Measurements from ENCODE around the gene CLNK.
A peak's percentile ranks its signal among the peaks of the same experiment; 100 is the strongest.
"Not testable (repeated sequence)": the region's sequence is repeated elsewhere in the genome, so short reads cannot be mapped to it uniquely, and the experiment has no call there.

Gene CLNK

DNA sequence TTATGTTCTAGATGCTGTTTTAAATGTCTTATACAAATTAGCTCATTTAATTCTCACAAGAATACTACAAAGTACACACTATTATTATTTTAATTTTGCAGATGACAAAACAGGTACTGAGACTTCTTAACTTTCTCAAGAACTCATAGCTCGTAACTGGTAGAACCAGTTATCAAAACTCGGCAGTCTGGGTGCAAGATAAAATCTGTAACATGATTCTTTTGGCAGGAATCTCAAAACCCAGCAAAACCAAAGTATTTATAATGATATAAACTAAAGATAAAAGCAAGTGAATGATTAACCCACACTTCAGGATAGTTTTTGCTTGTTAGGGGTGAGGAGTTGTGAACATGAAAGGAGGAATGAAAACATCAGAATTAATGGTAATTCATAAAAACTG, 27.6 kb downstream of the CLNK start:
- DNase-seq = no peak

DNA sequence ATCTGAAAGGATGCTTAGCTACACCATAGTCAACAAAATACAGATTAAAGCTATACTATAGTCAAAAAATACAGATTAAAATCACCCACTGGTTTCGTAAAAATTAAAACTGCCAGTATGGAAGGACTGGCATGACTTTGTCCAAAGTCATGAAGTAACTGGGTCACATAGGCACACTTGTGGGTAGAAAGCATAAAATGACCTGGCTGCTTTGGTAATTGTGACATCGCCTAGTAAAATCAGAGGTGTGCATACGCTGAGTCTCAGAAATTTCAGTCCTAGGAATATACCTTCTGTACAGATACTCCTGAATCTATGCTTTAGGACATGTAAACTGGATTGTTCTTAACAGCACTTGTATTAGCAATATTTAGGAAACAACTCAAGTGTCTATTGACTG, 28.1 kb downstream of the CLNK start:
- DNase-seq = no peak

DNA sequence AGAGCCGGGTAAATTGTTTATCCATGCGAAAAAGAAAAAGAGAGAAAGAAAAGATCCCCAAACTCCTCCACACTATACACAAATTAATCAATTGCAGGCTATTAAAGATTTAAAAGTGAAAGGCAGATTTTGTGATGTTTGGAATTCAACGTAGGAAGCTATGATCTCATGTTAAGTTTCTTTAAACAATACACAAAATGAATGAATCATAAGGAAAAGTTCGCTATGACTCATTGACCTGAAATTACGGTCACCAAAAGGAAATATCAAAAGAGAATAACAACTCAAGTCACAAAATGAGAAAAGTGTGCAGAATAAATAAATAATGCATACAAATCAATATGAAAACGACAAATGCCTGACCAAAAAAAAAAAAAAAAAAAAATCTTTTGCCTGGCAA, 28.6 kb downstream of the CLNK start:
- DNase-seq = no peak

DNA sequence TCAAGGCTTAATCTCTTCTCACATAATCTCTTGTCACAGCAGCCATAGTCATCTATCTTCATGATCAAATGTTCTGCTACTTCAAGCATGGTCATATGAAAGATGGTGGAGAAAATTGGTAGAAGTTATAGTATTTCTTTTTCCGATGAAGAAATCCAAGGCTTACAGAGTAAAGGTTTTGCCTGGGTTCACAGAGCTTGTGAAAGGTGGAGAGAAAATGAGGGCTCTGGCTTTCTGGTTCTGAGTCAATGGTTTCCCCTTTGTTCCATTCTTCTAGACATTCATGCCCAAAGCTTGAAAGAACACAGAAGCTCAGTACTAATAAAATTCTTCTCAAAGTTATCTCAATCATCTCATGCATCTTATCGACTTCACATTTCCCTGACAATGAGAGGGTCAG, 36.1 kb downstream of the CLNK start:
- no peak for DNase-seq

DNA sequence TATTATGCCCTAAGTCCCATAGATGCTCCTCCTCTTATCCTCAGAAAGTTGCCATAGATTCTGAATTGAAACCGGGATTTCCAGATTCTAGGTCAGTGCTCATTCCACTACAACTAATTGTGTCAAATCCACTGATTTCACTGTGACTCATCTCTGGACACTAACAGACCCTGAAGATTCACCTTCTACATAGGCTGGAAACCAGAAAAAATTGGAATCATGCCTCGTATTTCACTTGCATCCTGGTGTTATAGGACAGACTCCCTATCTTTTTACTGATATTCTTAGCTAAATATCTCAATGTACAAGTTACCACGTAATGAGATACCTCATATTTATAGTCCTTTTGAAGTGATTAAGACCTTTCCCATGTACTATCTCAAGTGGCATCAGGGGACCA, 36.7 kb downstream of the CLNK start:
- no peak for DNase-seq

DNA sequence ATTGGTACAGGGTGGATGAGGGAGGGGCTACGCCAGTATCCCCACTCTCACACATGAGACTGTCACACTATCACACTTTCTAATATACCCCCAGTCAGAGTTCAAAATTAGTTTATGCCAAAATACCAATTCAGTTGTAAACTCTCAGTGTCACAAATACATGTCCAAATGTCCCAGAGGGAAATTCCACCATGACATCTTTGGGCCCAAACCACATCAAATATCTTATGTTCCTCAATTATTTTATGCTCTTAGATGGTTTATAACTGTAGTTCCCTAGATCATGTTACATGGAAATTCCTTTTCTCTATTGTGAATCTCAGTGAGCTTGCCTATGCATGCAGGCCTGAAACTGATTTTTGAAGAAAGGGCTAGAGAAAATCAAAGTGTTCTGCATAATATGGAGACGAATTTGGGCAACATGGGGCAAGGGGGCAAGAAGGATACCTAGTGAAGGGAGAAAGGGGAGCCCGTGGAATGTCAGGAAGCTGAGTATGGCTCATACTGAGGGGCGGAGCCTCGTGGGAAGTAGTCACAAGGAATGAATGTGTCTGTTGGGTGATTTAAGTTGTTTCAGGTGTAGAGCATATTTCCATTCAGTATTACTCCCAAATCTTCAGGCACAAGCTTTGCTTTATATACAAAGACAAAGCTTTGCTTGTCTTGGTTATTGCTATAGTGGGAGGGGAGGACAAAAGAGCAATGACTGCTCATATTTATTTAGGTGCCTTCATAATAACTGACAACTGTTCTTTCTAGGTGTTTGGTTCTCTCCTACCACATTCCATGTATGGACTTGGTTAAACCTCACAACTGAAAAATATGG, 40.8 kb downstream of the CLNK start:
- no peak for DNase-seq

DNA sequence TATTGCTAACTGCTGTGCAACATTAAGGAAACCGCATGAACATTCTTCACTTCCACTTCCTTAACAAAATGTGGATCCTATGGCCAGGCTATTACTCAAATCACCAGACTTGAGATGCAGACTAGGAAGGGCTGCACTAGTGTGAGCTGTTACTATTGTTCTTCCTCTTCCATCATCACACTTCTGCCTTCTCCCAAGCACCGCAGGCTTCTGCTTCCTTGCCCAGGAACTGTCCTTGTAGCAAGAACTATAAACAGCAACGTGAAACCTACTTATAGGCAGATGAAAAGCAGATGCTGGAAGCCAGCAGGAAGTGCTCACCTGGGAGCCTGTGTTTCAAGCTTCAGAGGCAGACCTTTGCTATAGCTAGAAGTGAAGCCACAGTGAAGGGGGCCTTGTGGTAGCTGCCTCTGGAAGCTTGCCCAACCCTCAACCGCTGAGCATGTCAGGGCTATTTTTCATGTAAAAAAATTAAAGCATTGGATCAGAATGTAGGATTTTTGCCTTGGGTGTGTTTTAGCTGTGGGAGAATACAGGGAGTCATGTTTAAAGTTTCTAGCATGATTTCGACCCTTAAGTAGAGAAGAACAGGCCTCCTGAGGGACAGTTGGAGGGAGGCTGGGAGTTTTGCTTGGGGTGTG, 43.9 kb downstream of the CLNK start:
- no peak for DNase-seq

DNA sequence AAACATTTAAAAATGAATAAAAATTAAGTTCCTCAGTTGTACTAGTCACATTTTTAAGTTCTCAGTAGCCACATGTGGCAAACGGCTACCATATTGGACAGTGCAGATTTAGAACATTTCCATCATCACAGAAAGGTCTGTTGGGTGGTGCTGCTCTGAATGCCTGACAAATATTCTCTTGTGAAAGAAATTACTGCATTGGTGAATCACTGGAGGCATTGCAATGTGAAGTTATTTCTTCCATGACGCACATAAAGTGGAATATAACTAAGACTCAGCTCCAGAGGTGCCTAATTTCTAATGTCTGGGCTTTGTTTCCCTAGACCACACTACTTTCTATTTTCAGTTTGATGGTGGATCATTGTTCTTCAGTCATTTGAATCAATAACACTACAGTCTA, 44.9 kb downstream of the CLNK start:
- DNase-seq = no peak

DNA sequence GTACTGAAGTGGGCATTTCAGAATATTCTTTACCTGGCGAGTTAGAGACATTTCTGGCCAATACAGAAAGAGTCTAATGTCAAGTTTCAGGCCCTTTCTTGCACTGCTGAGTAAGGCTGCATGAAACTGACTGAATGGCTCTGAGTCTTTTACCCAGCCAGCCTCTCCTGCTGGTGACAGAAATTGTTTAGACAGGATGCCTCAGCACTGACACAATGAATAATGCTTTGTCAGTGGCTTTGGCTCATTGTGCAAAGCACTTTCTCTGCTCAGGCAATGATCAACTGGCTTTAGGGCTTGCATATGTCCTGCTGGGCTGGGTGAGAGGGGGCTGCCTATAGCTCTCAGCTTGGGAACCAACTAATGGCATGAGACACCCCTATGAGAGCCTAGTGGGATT, 45.5 kb downstream of the CLNK start:
- no peak for DNase-seq

DNA sequence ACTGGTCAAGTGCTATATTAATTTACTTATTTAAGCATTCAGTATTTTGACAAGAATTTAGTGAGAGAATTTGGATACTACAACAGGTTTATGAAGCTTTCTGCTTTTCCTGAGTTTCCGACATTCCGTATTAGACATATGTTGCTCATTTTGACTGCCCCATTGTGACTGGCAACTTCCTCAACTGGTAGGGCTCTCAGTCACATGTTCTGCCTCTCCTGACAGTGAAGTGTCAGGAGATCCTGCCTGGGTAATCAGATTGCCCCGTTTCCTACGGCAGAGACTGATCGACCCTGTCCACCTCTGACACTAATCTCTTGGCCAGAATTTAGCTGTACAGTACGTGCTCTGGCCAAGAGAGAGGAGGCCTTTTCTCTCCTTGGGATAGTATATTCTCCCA, 49.5 kb downstream of the CLNK start:
- no peak for DNase-seq

DNA sequence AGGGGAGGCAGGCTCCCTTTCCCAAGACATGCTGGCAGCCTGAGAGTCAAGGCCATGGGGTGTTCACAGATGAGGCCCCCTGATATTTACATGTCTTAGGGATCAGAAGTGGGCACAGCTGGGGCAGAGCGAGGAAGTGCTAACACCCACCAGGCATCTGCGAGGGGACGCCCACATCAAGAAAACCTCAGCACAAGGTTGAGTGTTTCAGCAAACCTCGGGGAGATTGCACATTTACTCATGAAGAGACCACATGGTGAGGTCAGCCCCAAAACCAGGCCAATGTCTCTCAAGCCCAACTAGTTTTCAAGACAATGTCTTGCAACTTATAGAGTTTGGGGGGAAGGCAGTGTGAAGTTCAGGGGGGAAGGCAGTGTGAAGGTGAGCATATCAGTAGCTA, 55.2 kb downstream of the CLNK start:
- DNase-seq = no peak

DNA sequence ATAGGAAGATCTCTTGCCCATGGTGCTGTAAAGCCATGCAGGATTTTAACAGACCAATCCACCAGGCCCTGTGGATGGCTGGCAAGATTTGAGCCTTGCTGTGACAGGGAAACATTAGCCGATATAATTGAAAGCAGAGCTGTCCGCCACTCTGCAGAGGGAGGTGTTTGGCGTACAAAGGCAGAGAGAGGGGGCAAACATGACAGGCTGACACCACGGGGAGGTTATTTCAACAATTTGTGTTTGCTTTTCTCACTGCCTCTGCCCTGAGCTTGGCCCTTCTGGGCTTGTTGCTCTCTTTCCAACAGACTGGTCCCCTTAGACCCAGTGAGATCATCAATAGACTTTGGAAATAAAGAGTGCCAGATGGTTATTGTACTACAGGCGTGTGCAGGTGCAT, 59.4 kb downstream of the CLNK start:
- DNase-seq = no peak

DNA sequence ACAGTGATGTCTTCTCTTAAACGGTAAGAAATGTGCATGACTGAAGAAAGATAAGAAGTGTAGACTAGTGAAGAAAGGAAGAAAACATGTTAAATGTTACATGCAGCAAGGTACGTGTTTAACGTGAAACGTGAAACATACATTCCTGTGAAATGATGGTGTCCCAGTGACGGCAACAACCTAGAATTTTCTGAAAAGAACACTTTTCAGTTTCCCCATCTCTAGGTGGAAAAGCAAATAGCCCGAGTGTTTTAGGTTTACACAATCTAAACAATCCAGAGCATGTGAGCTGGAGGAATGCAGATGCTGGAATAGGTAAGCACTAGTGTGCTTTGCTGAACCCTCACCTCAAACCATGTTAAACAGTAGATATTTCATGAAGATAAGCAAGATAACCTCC, 60.7 kb downstream of the CLNK start:
- DNase-seq = no peak

DNA sequence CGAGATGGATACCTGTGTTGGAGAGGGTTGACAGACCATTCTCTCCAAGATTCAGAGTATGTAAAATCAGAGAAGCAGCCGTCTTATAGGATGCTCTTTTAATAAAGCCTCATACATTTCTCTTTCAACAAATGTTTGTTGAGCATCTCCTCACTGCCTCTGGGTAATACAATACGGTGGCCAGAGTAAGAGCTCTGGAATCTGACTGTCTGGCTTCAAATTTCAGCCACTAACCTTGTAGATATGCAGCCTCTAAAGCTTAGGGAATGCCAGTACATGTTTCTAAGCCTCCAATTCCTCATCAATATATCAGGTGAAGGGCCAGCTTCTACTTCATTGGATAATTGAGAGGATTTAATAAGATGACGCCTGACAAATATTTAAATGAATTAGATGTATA, 61.3 kb downstream of the CLNK start:
- no peak for DNase-seq

DNA sequence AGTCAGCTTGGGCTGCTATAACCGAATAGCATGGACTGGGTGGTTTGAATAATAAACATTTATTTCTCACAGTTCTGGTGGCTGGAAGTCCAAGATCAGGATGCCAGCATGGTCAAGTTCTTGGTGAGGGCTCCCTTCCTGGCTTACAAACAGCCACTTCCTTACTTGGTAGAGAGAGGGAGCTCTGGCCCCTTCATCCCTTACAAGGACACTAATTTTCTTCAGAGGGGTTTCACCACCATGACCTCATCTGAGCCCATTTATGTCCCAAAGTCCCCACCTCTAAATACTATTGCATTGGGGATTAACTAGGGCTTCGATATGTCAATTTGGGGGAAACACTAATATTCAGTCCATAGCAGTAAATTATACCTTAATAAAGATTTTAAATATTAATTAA, 61.8 kb downstream of the CLNK start:
- no peak for DNase-seq

DNA sequence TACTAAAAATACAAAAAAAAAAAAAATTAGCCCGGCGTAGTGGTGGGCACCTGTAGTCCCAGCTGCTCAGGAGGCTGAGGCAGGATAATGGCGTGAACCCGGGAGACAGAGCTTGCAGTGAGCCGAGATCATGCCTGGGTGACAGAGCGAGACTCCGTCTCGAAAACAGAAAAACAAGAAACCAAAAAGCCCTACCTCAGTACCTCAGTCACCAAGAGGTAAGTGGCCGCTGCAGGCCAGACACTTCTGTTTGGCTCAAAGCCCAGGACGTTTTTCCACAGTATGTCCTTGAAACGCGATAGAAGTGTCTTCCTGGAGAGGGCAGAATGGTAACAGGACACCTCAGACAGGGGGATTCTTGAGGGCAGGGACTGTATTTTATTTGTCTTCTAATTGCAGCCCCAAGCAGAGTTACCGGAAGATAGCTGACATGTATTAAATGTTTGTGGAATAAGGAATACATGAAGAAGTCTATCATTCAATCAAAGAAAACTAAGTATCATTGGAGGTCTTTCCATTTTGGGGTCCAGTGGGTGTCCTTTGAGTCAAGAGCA, 63.6 kb downstream of the CLNK start:
- no peak for DNase-seq

DNA sequence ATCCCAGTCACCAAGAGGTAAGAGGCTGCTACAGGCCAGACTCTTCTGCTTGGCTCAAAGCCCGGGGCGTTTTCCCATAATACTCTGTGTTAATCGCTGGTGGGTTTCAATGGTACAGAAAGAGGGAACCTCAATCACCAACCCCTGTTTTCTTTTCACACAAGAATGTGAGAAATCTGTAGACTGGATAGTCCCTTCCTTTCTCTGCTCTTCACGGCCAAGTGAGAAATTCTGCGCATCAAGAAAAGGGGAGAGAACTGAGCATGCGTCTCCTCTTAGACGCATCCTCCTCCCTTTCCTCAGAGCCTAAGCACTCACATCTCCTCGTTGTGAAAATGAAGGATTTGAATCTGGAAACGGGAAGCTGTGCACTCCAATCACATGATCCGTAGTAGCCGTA, 64.7 kb downstream of the CLNK start:
- no peak for DNase-seq

DNA sequence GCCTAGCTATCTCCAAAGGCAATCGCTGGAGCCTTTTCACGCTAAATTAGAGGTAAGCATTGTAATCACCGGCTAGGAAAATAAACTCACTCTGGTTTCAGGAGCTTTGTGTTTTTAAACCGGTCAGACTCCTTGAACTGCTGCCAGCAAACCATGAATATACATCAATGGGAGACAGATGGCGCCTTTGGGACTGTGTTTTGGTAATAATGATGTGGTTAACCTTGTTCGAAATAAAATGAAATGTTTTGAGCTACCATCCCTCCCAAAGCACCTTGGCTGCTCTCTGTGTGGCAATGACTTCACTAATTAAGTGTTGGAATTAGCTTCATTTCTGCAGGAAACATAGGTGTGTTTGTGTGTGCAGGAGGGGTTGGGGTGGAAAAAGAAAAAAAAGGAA, 65.3 kb downstream of the CLNK start:
- no peak for DNase-seq

DNA sequence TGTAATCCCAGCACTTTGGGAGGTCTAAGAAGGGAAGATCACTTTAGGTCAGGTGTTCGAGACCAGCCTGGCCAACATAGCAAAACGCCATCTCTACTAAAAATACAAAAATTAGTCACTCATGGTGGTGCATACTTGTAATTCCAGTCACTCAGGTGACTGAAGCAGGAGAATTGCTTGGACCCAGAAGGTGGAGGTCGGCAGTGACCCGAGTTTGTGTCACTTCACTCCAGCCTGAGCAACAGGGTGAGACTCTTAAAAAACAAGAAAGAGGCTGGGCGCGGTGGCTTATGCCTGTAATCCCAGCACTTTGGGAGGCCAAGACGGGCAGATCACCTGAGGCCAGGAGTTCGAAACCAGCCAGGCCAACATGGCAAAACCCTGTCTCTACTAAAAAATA, 69.6 kb downstream of the CLNK start:
- DNase-seq = not testable (repeated sequence)

DNA sequence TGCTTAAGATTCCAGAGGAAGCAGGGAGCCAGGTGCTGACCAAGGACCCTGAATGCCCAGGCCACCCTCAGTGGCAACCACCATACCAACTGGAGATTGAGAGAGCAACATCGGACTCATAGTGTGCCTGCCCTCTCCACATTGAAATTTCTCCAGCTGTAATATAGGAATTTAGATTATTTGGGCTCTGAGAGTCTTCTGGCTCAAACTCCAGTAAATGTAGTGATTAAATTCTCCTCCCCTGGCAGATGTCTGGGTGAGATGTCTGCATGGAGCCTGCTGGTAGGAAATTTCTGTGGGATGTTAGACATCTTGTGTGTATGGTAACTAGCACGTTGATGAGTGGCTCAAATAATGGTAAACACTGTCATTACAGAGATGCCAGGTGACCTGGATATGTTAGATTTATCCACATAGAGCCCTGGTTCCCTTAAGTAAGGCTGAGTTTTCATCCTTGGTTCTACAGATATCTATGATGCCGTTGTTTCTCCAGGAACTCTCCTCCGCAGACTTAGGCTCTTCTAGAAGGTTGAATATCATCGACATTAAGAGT, 70.6 kb downstream of the CLNK start:
- no peak for DNase-seq

DNA sequence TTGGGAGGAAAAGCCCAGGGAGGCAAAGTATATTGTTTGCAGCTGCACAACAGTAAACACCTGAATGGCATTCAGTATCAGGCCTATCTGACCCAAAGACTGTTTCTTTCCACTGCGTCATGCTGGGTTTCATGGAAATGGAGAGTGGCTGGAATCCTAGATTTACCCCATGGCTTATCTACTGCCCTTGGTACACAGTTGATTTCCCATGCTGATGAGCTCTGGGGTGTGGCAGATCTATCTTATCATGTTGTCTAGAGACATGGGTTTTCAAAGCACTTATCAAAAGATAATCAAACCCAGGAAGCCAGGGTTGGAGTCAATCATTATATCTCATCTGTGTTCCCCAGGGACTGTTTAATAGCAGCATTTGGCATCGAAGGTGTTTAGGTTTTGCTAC, 72.1 kb downstream of the CLNK start:
- DNase-seq = no peak

DNA sequence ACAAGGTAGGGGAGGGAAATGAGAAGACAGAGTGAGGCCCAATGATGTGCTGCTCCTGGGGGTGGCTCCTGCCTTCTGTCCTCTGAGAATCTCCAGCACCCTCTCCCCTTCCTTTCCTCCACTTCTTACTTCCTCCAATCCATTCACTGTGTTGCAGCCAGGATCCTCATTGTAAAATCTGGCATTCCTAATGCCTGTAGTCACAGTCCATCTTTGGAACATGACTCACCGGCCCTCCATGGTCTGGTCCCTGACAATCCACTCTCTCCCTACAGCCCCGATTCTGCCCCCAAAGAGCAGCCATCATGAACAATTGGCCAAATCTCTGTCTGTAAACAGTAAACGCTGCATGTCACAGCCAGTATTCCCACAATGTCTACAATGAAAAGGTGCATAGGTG, 72.9 kb downstream of the CLNK start:
- peak; percentile 84 for DNase-seq

DNA sequence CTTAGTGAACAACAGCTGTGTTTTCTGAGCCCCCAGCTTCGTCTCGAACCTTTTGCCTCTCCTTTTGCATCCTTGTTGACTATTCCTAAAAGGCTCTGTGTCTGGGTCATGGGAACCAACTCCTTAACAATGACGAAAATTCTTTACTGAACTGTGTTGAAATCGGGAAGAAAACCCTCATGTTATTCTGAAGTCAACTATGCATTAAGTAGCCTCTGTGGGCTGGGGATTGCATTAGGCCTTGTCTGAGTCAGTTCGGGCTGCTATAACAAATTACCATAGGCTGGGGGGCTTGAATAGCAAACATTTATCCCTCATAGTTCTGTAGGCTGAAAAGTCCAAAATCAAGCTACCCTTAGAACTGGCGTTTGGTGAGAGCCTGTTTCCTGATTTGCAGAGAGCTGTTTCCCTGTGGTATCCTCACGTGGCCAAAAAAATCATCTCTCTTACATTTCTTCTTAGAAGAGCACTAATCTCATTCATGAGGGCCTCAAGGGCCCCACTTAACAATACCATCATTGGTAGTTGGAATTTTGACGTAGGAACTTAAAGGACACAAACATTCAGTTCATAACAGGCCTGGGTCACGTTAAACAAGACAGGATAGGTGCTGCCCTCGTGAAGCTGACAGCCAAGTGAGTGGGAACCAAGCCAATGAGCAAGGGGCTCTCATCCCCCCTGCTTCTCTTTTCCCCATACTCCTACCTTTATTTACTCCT, 75.9 kb downstream of the CLNK start:
- no peak for DNase-seq

DNA sequence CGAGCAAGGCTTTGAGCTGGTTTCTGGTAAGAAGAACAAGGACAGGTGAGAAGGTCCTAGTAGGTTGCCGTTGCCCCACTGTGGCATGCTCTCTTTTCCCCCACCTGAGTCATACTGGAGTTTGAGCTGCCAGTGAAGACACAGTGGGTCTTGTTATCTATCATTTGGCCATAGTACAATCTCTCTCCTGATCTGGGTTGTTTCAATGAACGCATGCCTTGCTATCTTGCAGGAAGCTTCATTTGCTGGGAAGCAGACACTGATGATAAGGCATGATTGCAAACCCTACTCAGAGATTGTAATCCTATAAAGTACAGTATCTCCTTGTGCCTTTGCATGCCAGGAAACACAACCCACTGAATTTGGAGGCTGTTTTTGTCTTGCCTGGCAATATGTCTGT, 77.4 kb downstream of the CLNK start:
- DNase-seq = no peak
